Measurements from ENCODE around the gene LUZP2. TPM values are rescaled to one million over a fixed set of nuclear protein-coding genes. Genes with fewer than 3 reads are reported as not detected.

The LUZP2 gene
- total and polyA plus RNA-seq, 12 donors, result 11.2 to 72.0 (median 20.6) TPM

- no peaks in the 10 kb centered on the region for H3K27me3 ChIP-seq
- 82 to 94% (median 88%) methylated on average over 1 of the region's 1 CpG for WGBS, 4 donors
Measured at GRCh38 chr11:24572376-24572775, 75.5 kb downstream of the LUZP2 start.

GRCh38 chr11:24574461-24574860, 77.6 kb downstream of the LUZP2 start:
- DNase-seq, result no peak
- H3K9me3 ChIP-seq (replicated peaks in 1 of 3), result no peaks in the 10 kb centered on the region
- intact Hi-C loops (cut with DNase I), result no loop called here
- no peak overlapping the region for H3K4me3 ChIP-seq
- no peaks in the 10 kb centered on the region for H3K4me1 ChIP-seq (replicated peaks in 1 of 2)
- no peaks in the 10 kb centered on the region for H3K27me3 ChIP-seq
- H3K36me3 ChIP-seq (replicated peaks in 1 of 2), result no peaks in the 10 kb centered on the region
- WGBS, 4 donors, result 74 to 95% (median 79%) methylated on average over 1 of the region's 1 CpG
- H3K27ac ChIP-seq, result no peak overlapping the region
- TF ChIP-seq POLR2A (IDR thresholded peaks at IDR 0.05) (no peak), CTCF (IDR thresholded peaks at IDR 0.05) (no peak)

More at GRCh38 chr11:24572376-24572775, 75.5 kb downstream of the LUZP2 start:
- intact Hi-C loops (cut with DNase I), result no loop called here
- no peaks in the 10 kb centered on the region for H3K36me3 ChIP-seq (replicated peaks in 1 of 2)
- DNase-seq, result no peak
- no peaks in the 10 kb centered on the region for H3K9me3 ChIP-seq (replicated peaks in 1 of 3)
- no peak overlapping the region for H3K27ac ChIP-seq
- no peak overlapping the region for H3K4me3 ChIP-seq
- no peaks in the 10 kb centered on the region for H3K4me1 ChIP-seq (replicated peaks in 1 of 2)
- TF ChIP-seq CTCF (IDR thresholded peaks at IDR 0.05) (no peak), POLR2A (IDR thresholded peaks at IDR 0.05) (no peak)

GRCh38 chr11:24575392-24575791, 78.5 kb downstream of the LUZP2 start:
- 30 to 42% (median 36%) methylated on average over 2 of the region's 2 CpGs for WGBS, 4 donors
- no peak overlapping the region for H3K4me3 ChIP-seq
- no peak overlapping the region for H3K27ac ChIP-seq
- no peak for DNase-seq
- H3K27me3 ChIP-seq, result no peaks in the 10 kb centered on the region
- no peaks in the 10 kb centered on the region for H3K9me3 ChIP-seq (replicated peaks in 1 of 3)
- intact Hi-C loops (cut with DNase I), result no loop called here
- TF ChIP-seq POLR2A (IDR thresholded peaks at IDR 0.05), result no peak
- TF ChIP-seq CTCF (IDR thresholded peaks at IDR 0.05), result no peak
- no peaks in the 10 kb centered on the region for H3K36me3 ChIP-seq (replicated peaks in 1 of 2)
- H3K4me1 ChIP-seq (replicated peaks in 1 of 2), result no peaks in the 10 kb centered on the region

GRCh38 chr11:24585192-24585591, 88.3 kb downstream of the LUZP2 start:
- TF ChIP-seq CTCF (IDR thresholded peaks at IDR 0.05) (no peak), POLR2A (IDR thresholded peaks at IDR 0.05) (no peak)
- no peak for DNase-seq
- no peaks in the 10 kb centered on the region for H3K9me3 ChIP-seq (replicated peaks in 1 of 3)
- no peaks in the 10 kb centered on the region for H3K4me1 ChIP-seq (replicated peaks in 1 of 2)
- intact Hi-C loops (cut with DNase I), result no loop called here
- 90 to 97% (median 93%) methylated on average over 1 of the region's 1 CpG for WGBS, 4 donors
- no peak overlapping the region for H3K27ac ChIP-seq
- no peaks in the 10 kb centered on the region for H3K36me3 ChIP-seq (replicated peaks in 1 of 2)
- H3K4me3 ChIP-seq, result no peak overlapping the region
- H3K27me3 ChIP-seq, result no peaks in the 10 kb centered on the region

Measured in adrenal gland (tissue), 12 donors.